ENCODE data around the gene MTCH2. TPM values are rescaled to one million over a fixed set of nuclear protein-coding genes. Genes with fewer than 3 reads are reported as not detected.
A peak's percentile ranks its signal among the peaks of the same experiment; 100 is the strongest.

Gene MTCH2
- total RNA-seq, 6 donors from 2014 or later: 21.0 to 61.3 (median 35.6) TPM

- Histone ChIP-seq H3K27ac (no peak overlapping the region), H3K4me1 (peaks cover 10 to 27% (median 11%) of the 10 kb centered on the region in 4 donors), H3K9me3 (no peaks in the 10 kb centered on the region), H3K4me3 (peak overlapping the region in 3 of 4 donors; percentile 19 to 39 (median 29)), H3K36me3 (peaks cover 0 to 1% (median 0%) of the 10 kb centered on the region in 4 donors), H3K27me3 (peaks cover 0 to 28% (median 13%) of the 10 kb centered on the region in 4 donors)
- WGBS, 2 donors: 69 to 70% methylated on average over 90 to 102 of the region's 122 CpGs
- ATAC-seq (ENCODE audit: low FRiP score in 2 of 2): no peak
- TF ChIP-seq CTCF (IDR thresholded peaks at IDR 0.05) (no peak), EP300 (IDR thresholded peaks at IDR 0.05) (no peak), POLR2AphosphoS5 (IDR thresholded peaks at IDR 0.05) (no peak), POLR2A (IDR thresholded peaks at IDR 0.05) (no peak)
- peak in 1 of 2 donors; percentile 84 for DNase-seq
These were observed 52.1 kb downstream of the MTCH2 start for GRCh38 chr11:47589977-47590861.

DNA sequence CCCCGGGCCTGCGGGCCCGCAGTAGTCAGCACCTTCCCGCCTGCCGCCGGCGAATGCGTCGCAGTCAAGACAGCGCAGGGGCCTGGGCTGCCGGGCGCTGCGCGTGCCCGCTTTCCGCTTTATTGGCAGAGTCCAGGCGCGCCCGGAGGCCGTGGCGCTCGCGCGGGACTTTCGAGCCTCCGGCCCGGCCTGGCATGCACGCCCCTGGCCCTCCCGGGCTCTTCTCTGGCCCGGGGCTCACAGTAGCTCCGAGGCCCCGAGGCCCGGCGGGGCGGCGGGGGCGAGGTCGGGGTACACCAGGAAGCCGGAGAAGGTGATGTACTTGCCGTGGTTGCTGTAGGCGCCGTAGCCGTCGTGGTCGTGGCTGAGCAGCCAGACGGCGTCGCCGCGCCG is 52.8 kb downstream of the MTCH2 start:
- H3K27ac ChIP-seq: no peak overlapping the region
- H3K4me3 ChIP-seq: peak overlapping the region; percentile 19 to 39 (median 27)
- H3K27me3 ChIP-seq: peaks cover 0 to 24% (median 12%) of the 10 kb centered on the region in 4 donors
- H3K36me3 ChIP-seq: peaks cover 0 to 7% (median 5%) of the 10 kb centered on the region in 4 donors
- DNase-seq: peak in 1 of 2 donors; percentile 83
- no peak for ATAC-seq (ENCODE audit: low FRiP score in 2 of 2)
- TF ChIP-seq POLR2A (IDR thresholded peaks at IDR 0.05): no peak
- TF ChIP-seq POLR2AphosphoS5 (IDR thresholded peaks at IDR 0.05): no peak
- TF ChIP-seq CTCF (IDR thresholded peaks at IDR 0.05): no peak
- TF ChIP-seq EP300 (IDR thresholded peaks at IDR 0.05): no peak
- 69 to 85% methylated on average over 28 to 32 of the region's 51 CpGs for WGBS, 2 donors
- no peaks in the 10 kb centered on the region for H3K9me3 ChIP-seq
- peaks cover 10 to 26% (median 11%) of the 10 kb centered on the region in 4 donors for H3K4me1 ChIP-seq

- peaks cover 0 to 20% (median 10%) of the 10 kb centered on the region in 4 donors for H3K27me3 ChIP-seq
- H3K27ac ChIP-seq: no peak overlapping the region
- H3K9me3 ChIP-seq: no peaks in the 10 kb centered on the region
- H3K36me3 ChIP-seq: peaks cover 0 to 12% (median 10%) of the 10 kb centered on the region in 4 donors
- no peak for DNase-seq
- peak overlapping the region in 1 of 4 donors; percentile 39 for H3K4me3 ChIP-seq
- ATAC-seq (ENCODE audit: low FRiP score in 2 of 2): no peak
- TF ChIP-seq POLR2AphosphoS5 (IDR thresholded peaks at IDR 0.05) (no peak), CTCF (IDR thresholded peaks at IDR 0.05) (no peak), EP300 (IDR thresholded peaks at IDR 0.05) (no peak), POLR2A (IDR thresholded peaks at IDR 0.05) (no peak)
- peaks cover 7 to 22% (median 8%) of the 10 kb centered on the region in 4 donors for H3K4me1 ChIP-seq
- 81 to 88% methylated on average over 8 to 11 of the region's 11 CpGs for WGBS, 2 donors
These were observed 53.2 kb downstream of the MTCH2 start for GRCh38 chr11:47589118-47589517.

- ATAC-seq (ENCODE audit: low FRiP score in 2 of 2) (peak; percentile 64 to 74), DNase-seq (peak in 1 of 2 donors; percentile 70)
- H3K27ac ChIP-seq: peak overlapping the region in 1 of 4 donors; percentile 26
These were observed 54.5 kb downstream of the MTCH2 start for GRCh38 chr11:47587723-47588326.

More at GRCh38 chr11:47587723-47588326, 54.5 kb downstream of the MTCH2 start:
- Histone ChIP-seq H3K4me1 (peaks cover 0 to 16% (median 1%) of the 10 kb centered on the region in 4 donors), H3K9me3 (no peaks in the 10 kb centered on the region), H3K27me3 (peaks cover 0 to 14% (median 4%) of the 10 kb centered on the region in 4 donors), H3K4me3 (no peak overlapping the region), H3K36me3 (peaks cover 11 to 25% (median 23%) of the 10 kb centered on the region in 4 donors)
- 48 to 66% methylated on average over 4 to 14 of the region's 14 CpGs for WGBS, 2 donors
- TF ChIP-seq EP300 (IDR thresholded peaks at IDR 0.05): no peak
- peak in 1 of 4 donors; percentile 44 for TF ChIP-seq POLR2A (IDR thresholded peaks at IDR 0.05)
- no peak for TF ChIP-seq CTCF (IDR thresholded peaks at IDR 0.05)
- TF ChIP-seq POLR2AphosphoS5 (IDR thresholded peaks at IDR 0.05): no peak
